ENCODE data around the gene HACL1.

The HACL1 gene

GRCh38 chr3:15595955-15596354, 5.4 kb downstream of the HACL1 start:
- TF ChIP-seq USF1 (IDR thresholded peaks at IDR 0.05) (no peak), EGR1 (IDR thresholded peaks at IDR 0.05) (no peak), MAX (IDR thresholded peaks at IDR 0.05) (no peak), EP300 (IDR thresholded peaks at IDR 0.05; ENCODE audit: borderline replicate concordance) (no peak), CREB1 (IDR thresholded peaks at IDR 0.05; ENCODE audit: low read depth) (no peak), FOXM1 (IDR thresholded peaks at IDR 0.05; ENCODE audit: borderline replicate concordance, low read depth) (no peak), CEBPB (IDR thresholded peaks at IDR 0.05) (no peak), TAF1 (IDR thresholded peaks at IDR 0.05; ENCODE audit: low read depth) (no peak), ZBTB7A (IDR thresholded peaks at IDR 0.05; ENCODE audit: low read depth) (no peak), REST (IDR thresholded peaks at IDR 0.05; ENCODE audit: low read depth) (no peak)

- TF ChIP-seq YY1 (IDR thresholded peaks at IDR 0.05; ENCODE audit: low read depth) (no peak), EGR1 (IDR thresholded peaks at IDR 0.05) (no peak), RAD21 (IDR thresholded peaks at IDR 0.05; ENCODE audit: low read depth) (no peak), EP300 (IDR thresholded peaks at IDR 0.05; ENCODE audit: borderline replicate concordance) (no peak), TCF12 (IDR thresholded peaks at IDR 0.05; ENCODE audit: low read depth) (no peak), MAX (IDR thresholded peaks at IDR 0.05) (no peak), TAF1 (IDR thresholded peaks at IDR 0.05; ENCODE audit: low read depth) (no peak), TEAD4 (IDR thresholded peaks at IDR 0.05) (no peak), CREB1 (IDR thresholded peaks at IDR 0.05; ENCODE audit: low read depth) (no peak), CEBPB (IDR thresholded peaks at IDR 0.05) (no peak), USF1 (IDR thresholded peaks at IDR 0.05) (no peak), FOXM1 (IDR thresholded peaks at IDR 0.05; ENCODE audit: borderline replicate concordance, low read depth) (no peak), REST (IDR thresholded peaks at IDR 0.05; ENCODE audit: low read depth) (no peak)
Measured at GRCh38 chr3:15592968-15593367, 8.4 kb downstream of the HACL1 start.

GRCh38 chr3:15591928-15592327, 9.4 kb downstream of the HACL1 start:
- TF ChIP-seq TCF12 (IDR thresholded peaks at IDR 0.05; ENCODE audit: low read depth) = no peak
- no peak for TF ChIP-seq YY1 (IDR thresholded peaks at IDR 0.05; ENCODE audit: low read depth)
- TF ChIP-seq TEAD4 (IDR thresholded peaks at IDR 0.05) = no peak
- TF ChIP-seq ZBTB7A (IDR thresholded peaks at IDR 0.05; ENCODE audit: low read depth) = no peak
- TF ChIP-seq REST (IDR thresholded peaks at IDR 0.05; ENCODE audit: low read depth) = no peak
- no peak for TF ChIP-seq RAD21 (IDR thresholded peaks at IDR 0.05; ENCODE audit: low read depth)
- no peak for TF ChIP-seq CREB1 (IDR thresholded peaks at IDR 0.05; ENCODE audit: low read depth)
- TF ChIP-seq MAX (IDR thresholded peaks at IDR 0.05) = no peak
- TF ChIP-seq USF1 (IDR thresholded peaks at IDR 0.05) = no peak
- no peak for TF ChIP-seq CEBPB (IDR thresholded peaks at IDR 0.05)
- TF ChIP-seq EP300 (IDR thresholded peaks at IDR 0.05; ENCODE audit: borderline replicate concordance) = no peak
- TF ChIP-seq FOXM1 (IDR thresholded peaks at IDR 0.05; ENCODE audit: borderline replicate concordance, low read depth) = no peak
- TF ChIP-seq NFIC (IDR thresholded peaks at IDR 0.05) = no peak
- no peak for TF ChIP-seq TAF1 (IDR thresholded peaks at IDR 0.05; ENCODE audit: low read depth)
- TF ChIP-seq EGR1 (IDR thresholded peaks at IDR 0.05) = no peak

- TF ChIP-seq FOXM1 (IDR thresholded peaks at IDR 0.05; ENCODE audit: borderline replicate concordance, low read depth) (no peak), TCF12 (IDR thresholded peaks at IDR 0.05; ENCODE audit: low read depth) (no peak), USF1 (IDR thresholded peaks at IDR 0.05) (no peak), EP300 (IDR thresholded peaks at IDR 0.05; ENCODE audit: borderline replicate concordance) (no peak), ZBTB7A (IDR thresholded peaks at IDR 0.05; ENCODE audit: low read depth) (no peak), CEBPB (IDR thresholded peaks at IDR 0.05) (no peak), REST (IDR thresholded peaks at IDR 0.05; ENCODE audit: low read depth) (no peak), NFIC (IDR thresholded peaks at IDR 0.05) (no peak), CREB1 (IDR thresholded peaks at IDR 0.05; ENCODE audit: low read depth) (no peak), EGR1 (IDR thresholded peaks at IDR 0.05) (no peak)
Measured at GRCh38 chr3:15591242-15591641, 10.1 kb downstream of the HACL1 start.
